ENCODE results near the gene DGCR6L.
"Not testable (repeated sequence)": the region's sequence is repeated elsewhere in the genome, so short reads cannot be mapped to it uniquely, and the experiment has no call there.

The DGCR6L gene

DNA sequence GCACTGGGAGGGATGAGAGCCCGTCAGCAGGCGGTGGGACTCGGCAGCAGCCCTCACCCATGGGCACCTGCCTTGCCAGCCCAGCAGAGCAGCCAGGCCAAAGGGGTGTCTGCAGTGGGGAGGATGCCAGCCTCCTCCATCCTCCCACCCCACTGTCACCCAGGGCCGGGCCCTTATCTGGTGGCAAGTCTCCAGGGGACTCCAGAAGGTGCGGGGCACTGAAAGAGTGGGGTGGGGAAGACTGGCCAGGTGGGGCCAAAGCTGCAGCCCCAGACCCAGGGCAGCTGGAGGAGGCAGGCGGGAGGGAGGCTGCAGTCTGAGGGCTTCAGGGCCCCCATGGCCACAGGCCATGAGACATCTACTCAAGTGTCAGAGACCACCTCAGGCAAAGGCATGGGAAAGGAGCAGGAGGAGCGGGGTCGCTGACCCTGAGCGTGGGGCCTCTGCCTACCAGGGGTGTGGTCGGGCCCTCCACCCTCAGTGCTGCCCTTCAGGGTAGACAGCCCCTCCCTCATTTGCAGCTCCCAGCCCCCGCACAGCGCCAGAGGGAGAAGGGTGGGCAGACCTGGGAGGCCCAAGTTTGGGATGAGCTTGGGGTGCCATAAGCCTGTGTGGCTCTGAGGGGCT, 3.5 kb downstream of the DGCR6L start:
- Mint-ChIP-seq H3K27me3 (no peaks in the 10 kb centered on the region), H3K9me3 (no peaks in the 10 kb centered on the region), H3K27ac (peak overlapping the region in 1 of 2 donors; percentile 83), H3K4me3 (no peak overlapping the region), H3K4me1 (peaks cover 48% of the 10 kb centered on the region)
- no peak for ATAC-seq
- DNase-seq: peak in 1 of 2 donors; percentile 0

DNA sequence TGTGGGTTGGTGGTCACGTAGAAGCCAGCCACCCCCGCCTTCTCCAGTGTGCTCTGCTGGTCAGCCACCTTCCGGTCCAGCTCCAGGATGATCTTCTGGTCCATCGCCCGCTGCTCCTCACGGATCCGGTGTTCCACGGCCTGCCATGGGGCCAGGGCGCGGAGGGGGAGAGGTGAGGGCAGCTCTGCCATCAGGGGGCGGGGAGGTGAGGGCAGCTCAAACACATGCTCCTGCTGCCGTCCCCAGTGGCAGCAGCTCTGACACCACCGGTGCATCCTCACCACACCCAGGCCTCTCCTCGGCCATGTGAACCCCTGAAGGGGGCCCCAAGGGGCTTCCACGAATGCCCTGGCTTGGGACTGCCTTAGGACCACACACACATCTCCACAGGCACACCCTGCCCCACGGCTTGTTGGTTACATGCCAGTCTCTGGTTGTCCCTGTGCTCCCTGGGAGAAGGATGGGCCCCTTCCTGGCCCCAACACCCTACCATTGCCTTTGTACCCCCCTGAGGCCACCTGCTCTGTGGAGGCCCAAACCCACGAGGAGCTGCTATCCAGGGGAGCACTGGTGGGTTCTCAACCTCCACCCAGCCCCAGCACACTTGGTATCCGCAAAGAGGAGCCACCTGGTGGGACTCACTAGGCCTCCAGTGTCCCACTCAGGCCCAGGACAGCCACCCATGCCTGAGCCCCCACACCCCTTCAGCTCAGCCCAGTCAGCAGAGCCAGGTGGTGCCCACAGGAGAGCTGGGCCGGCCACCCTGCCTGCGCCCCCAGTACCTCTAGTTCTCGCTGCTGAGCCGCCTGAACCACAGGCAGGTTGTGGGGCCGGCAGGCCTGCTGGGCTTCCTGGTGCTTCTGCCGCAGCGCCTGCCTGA, 4.3 kb downstream of the DGCR6L start:
- H3K4me3 Mint-ChIP-seq: no peak overlapping the region
- ATAC-seq: no peak
- H3K9me3 Mint-ChIP-seq: no peaks in the 10 kb centered on the region
- no peaks in the 10 kb centered on the region for H3K27me3 Mint-ChIP-seq
- DNase-seq: peak; percentile 0 to 10
- peaks cover 40% of the 10 kb centered on the region for H3K4me1 Mint-ChIP-seq
- H3K27ac Mint-ChIP-seq: peak overlapping the region; percentile 6 to 13

DNA sequence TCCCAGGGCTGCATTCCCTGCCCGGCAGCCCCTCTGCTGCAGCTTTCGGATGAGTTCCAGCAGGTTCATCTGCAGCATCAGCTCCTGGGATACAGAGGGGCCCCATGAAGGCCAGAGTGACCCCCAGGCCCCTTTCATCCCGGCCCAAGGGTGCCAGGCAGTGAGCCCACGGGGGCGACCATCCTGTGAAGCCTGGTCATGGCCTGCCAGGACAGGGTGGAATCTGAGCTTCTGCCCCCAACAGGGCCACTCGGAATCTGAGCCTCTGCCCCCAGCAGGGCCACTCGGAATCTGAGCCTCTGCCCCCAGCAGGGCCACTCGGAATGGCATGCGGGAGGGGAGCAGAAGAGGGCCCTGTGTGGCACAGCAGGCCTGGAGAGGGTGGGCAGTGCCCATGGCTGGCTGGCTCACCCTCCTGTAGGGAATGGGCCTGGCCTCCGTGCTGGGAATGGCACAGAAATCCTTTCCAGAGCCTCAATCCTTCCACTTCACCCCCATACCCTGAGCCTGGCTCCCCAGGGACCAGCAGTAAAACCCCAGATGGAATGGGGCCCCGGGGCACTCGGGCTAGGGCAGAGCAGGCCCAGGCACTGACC, 5.0 kb downstream of the DGCR6L start:
- not testable (repeated sequence) for H3K9me3 Mint-ChIP-seq, H3K27ac Mint-ChIP-seq, ATAC-seq, H3K27me3 Mint-ChIP-seq, H3K4me3 Mint-ChIP-seq
- peaks cover 37% of the 10 kb centered on the region for H3K4me1 Mint-ChIP-seq
- DNase-seq: peak in 1 of 2 donors; percentile 8

DNA sequence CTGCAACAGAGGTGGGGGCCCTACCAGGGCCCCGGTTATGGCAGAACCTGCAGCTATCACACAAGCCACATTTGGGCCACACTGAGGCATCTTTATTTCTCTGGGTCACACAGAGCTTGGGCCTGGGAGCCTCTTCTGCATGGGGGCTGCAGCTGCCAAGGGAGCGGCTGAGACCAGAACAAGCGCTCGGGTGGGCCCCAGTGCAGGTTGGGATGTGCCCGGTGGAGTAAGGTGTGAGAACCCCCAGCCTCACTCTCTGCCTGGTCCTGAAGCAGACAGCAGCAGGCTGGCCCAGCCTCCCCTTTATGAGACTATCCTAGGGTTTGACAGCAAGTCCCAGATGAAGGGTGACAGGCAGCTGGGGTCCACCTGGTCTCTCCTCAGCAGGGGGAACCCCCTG, 5.7 kb downstream of the DGCR6L start:
- not testable (repeated sequence) for H3K4me3 Mint-ChIP-seq, ATAC-seq, H3K9me3 Mint-ChIP-seq, H3K27me3 Mint-ChIP-seq, H3K27ac Mint-ChIP-seq
- peaks cover 34% of the 10 kb centered on the region for H3K4me1 Mint-ChIP-seq
- DNase-seq: peak in 1 of 2 donors; percentile 6

DNA sequence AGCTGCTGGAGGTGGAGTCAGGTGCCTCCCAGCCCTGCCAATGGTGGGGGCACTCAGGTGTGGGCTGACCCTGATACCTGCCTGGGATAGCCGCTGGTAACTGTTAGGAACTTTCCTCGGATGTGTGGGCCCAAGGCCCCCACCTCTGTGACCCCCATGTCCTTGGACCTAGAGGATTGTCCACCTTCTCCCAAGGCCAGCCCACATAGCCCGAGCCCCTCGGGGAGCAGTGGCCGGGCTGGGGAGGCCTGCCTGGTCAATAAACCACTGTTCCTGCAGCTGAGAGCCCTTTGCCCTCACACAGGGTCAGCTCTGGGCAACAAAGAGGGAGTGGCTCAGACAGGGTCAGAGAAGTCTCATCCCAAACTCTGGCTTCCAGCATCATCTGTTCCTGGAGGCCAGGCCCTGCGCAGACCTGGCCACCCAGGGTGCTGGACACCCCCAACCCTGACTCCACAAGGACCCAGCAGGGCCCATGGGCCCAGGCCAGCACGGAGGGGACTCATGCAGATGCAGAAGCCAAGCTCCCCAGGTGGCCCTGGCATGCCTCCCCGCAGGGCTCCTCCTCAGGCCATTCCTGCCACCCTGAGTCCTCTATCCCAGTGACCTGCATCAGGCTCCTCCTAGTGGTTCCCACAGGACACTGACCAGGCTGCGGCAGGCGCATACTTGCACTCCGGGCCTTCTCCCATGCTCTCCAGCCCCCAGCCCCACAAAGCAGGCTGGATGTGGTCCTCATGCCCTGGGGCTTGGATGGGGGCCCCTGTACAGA, 6.4 kb downstream of the DGCR6L start:
- H3K9me3 Mint-ChIP-seq, H3K4me3 Mint-ChIP-seq, H3K27ac Mint-ChIP-seq, H3K27me3 Mint-ChIP-seq, ATAC-seq: not testable (repeated sequence)
- H3K4me1 Mint-ChIP-seq: peaks cover 27% of the 10 kb centered on the region
- DNase-seq: peak in 1 of 2 donors; percentile 4

DNA sequence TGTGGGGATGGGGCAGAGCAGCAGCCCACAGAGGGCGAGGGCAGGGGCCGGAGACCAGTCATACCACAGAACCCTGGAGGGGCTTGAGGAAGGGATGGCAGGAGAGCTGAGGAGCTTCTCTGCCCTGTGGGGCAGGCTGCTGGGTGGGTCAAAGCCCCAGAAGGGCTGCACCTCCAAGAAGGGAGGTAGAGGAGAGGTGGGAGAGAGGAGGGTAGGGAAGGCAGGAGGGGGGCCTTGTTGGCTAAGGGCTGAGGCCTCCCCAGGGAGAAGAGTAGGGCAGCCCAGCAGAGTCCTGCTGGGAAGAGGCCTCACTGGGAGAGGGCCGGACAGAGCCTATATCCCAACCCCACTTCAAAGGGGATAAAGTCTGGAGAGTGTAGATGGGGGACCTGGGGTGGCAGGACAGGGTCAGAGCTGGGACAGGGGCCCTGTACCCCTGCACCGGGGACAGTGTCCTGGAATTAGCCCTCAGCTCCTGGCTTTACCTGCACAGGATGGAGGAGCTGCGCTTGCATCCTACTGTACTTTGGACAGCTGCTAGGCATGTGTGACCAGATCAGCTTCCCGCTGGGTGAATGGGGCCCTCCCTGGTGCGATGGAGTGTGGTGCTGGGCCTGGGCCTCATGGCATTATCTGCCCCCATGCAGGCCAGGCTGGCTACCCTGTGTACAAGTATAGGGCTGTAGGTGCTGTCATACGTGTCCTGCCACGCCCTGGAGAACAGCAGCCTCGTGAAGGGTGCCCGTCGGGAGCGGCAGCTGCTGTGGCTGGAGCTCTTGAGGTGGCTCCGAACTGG, 7.3 kb downstream of the DGCR6L start:
- Mint-ChIP-seq H3K4me1 (peaks cover 18% of the 10 kb centered on the region), H3K27ac (no peak overlapping the region), H3K9me3 (no peaks in the 10 kb centered on the region), H3K27me3 (no peaks in the 10 kb centered on the region), H3K4me3 (no peak overlapping the region)
- ATAC-seq (no peak), DNase-seq (peak in 1 of 2 donors; percentile 6)

DNA sequence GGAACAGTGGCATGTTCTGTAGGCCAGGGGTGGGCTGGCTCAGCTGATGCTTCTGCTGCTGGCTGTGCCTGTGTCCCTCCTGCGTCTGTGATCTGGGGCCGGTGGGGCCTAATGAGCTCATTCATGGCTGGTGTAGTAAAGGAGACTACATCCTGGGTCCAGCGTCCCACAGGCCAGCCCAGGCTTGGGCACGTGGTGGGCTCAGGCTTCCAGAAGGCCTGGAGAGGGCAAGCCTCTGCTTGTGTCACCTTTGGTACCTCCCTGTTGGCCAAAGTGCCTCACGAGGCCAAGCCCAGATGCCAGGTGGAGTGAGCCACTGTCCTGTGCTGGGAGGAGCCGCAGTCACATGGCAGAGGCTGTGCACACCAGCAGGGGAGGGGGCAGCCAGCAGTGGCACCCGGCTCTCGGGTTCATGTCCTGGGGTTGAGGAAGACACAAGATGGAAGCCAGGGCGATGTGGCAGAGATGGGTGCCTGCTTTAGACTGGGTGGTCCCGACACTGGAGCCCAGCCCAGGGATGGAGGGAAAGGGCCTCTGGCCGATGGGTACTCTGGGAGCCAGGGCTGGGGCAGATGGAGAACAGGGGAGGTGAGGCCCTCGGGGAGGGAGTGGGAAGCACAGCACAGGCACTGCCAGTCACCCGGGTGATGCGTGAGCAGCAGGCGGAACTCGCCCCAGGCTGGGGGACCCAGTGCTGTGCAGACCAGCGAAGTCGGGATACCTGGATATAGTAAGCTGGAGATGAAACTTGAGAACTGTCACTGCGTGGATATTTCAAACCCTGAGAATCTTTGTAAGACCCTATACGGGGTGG, 8.4 kb downstream of the DGCR6L start:
- H3K4me1 Mint-ChIP-seq, H3K27me3 Mint-ChIP-seq, H3K4me3 Mint-ChIP-seq, ATAC-seq, H3K27ac Mint-ChIP-seq, H3K9me3 Mint-ChIP-seq: not testable (repeated sequence)
- DNase-seq: peak in 1 of 2 donors; percentile 5

DNA sequence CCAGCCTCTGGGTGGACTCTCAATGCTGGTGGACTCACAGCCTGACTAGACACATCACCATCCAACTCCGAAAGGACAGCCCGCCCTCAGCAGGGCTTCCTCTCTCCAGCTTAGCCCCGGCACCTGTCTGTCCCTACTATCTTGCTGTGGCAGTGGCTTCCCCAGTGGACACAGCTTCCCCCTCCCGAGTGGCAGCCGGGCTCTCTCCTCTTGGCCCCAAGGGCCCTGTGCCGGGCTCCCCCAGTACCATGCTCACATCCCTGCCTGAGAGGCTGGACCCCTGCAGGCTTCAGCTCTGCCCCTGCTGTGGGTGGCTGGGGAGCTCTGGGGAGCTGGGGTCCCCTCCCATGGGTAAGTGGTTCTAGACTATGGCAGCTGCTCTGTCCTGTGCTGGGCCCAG, 9.1 kb downstream of the DGCR6L start:
- H3K27me3 Mint-ChIP-seq, ATAC-seq, H3K4me3 Mint-ChIP-seq, H3K9me3 Mint-ChIP-seq, H3K4me1 Mint-ChIP-seq, DNase-seq: not testable (repeated sequence)
- H3K27ac Mint-ChIP-seq: peak overlapping the region in 1 of 2 donors; percentile 83

DNA sequence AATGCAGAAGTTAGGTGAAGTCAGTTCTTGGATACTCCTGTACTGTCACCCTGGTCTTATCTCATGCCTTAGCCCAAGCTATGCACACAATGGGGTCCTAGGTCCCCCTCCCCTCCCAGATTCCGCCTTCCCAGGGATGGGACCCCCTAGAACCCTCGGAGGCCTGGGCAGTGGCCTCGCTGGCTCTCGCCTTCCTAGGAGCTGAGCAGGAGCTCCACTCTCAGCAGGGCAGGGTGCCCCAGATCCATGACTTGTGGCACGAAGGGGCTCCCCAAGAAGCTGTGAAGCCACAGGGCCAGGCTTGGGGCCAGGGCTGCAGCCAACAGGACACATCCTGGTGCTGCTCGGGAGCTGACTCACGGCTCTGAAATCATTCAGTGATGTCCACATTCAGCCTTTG, 9.7 kb downstream of the DGCR6L start:
- not testable (repeated sequence) for H3K9me3 Mint-ChIP-seq, H3K27me3 Mint-ChIP-seq, DNase-seq, ATAC-seq, H3K4me3 Mint-ChIP-seq, H3K27ac Mint-ChIP-seq
- H3K4me1 Mint-ChIP-seq: peaks cover 12% of the 10 kb centered on the region

DNA sequence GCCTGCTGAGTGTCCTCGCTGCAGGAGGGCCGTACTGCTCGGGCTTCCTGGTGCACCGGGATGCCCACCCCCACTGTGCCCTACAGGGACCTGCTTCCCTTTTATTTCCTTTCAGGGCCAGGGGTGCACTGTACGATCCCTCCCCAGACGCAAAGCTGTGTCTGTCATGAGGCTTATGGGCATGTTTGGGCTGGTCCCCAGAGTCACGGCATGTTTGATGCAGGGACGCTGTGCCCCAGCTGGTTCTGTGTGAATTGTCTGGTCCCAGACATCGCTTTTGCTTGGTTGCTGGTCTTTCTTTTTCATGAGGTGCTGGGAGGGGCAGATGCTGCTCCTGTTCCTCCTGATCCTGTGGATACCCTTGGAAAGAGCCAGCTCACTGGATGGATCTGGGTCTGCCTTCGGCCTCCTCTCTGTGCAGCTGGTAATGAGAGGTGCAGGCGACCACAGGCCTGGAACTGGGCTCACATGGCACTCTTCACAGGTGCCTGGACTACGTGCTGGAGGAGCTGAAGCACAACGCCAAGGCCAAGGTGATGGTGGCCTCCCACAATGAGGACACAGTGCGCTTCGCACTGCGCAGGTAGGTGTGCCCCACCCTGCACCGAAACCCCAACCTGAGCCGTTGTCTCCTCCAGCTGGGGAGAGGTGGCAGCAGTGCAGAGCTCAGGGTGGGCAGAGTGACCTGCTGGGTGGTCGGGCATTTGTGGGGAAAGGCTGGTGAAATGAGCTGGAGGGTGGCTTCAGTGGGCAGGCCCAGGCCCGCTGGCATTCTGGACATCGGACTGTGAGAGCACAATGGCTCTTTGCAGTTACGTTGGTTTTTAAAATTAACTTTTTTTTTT, 10.8 kb downstream of the DGCR6L start:
- not testable (repeated sequence) for ATAC-seq, H3K27me3 Mint-ChIP-seq, DNase-seq, H3K9me3 Mint-ChIP-seq, H3K4me3 Mint-ChIP-seq, H3K27ac Mint-ChIP-seq
- peaks cover 16% of the 10 kb centered on the region for H3K4me1 Mint-ChIP-seq

DNA sequence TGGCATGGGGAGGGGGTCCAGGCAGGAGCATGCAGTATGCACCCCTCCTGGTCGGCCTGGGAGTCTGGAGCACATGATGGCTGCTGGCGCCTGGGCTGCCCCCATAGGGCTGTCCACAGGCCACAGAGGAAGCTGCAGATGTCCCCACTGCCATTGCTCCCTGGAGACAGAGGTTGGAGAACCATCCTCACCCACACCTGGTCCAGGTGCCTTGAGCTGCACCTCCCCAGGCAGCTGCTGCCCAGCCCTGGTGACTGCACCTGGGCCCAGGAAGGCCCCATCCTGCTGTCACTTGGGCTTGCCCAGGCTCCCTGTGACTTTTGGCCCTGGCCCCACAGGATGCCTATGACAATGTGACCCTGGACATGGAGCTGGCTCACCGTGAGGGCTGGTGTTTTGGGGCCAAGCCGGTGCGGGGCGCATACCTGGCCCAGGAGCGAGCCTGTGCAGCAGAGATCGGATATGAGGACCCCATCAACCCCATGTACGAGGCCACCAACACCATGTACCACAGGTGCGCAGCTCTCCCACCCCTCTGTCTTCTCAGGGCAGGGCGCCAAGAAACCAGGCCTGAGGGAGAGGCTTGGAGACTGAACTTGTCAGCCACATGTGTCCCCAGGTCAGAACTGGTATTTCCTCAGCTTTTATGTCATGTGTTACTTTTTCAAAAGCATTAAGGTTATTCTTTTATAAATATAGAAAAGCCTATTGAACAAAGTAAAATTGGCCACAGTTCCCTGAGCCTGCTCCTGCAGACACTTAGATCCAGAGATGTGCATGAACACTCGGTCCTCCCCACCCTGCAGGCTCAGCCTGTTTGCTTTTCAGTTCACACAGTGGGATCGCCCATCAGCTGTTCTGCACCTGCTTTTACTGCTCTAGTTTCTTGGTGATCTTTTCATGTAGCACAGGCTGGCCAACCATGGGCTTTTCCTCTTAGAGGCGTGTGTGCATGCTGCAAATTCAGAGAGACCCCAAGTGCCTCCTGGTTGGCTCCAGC, 12.1 kb downstream of the DGCR6L start:
- H3K9me3 Mint-ChIP-seq, DNase-seq, ATAC-seq, H3K27me3 Mint-ChIP-seq, H3K27ac Mint-ChIP-seq: not testable (repeated sequence)
- H3K4me1 Mint-ChIP-seq: peaks cover 16% of the 10 kb centered on the region
- H3K4me3 Mint-ChIP-seq: peak overlapping the region in 1 of 2 donors; percentile 41

DNA sequence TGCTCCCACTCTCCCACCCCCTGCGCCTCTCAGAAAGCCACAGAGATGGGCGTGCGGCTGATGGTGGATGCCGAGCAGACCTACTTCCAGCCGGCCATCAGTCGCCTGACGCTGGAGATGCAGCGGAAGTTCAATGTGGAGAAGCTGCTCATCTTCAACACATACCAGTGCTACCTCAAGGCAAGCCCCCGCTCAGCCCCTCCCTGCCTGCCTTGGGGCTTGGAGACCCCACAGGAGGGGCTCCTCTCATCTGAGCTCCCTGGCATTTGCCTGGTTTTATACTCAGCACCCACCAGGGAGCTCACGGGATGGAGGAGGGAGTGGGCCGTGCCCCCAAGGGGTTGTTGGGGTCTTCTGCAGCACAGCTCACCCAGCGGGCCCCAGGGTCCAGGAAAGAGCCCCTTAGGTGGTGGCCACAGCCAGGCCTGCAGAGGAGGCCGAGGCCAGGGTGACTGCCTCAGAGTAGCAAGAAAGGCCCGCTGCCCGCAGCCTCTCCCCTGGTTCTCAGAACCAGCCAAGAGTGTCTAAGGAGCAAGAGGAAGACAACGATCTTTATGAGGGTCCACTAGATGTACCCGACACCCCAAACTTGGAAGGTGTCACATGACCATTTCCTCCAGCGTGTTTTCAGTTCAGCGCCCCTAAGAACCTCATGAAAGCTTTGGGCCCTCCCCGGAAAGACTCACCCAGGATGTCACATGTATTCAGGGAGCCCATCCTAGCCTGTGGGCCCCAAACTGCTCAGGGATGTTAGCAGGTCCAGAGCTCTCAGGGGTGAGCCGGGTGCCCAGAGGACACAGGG, 13.0 kb downstream of the DGCR6L start:
- not testable (repeated sequence) for H3K9me3 Mint-ChIP-seq, DNase-seq, H3K27me3 Mint-ChIP-seq
- H3K27ac Mint-ChIP-seq: peak overlapping the region in 1 of 2 donors; percentile 54
- H3K4me3 Mint-ChIP-seq: peak overlapping the region in 1 of 2 donors; percentile 46
- H3K4me1 Mint-ChIP-seq: peaks cover 16% of the 10 kb centered on the region
- ATAC-seq: peak; percentile 36
